Fibroblast of mammary gland (primary cell): Measurements from ENCODE around the gene BBLN.

Experiments
- DNase-seq: peaks from one replicate; pipeline ENCODE4 v3.0.0-alpha.2; 2010; ENCODE audit warnings: low read depth
- H3K4me3 ChIP-seq: 2 replicates; pipeline ENCODE4 v1.5.1; 2011; ENCODE audit warnings: low read depth, mild to moderate bottlenecking, low read length, moderate library complexity; ENCODE audit not compliant: control insufficient read depth
- CTCF ChIP-seq: conservative IDR thresholded peaks from 2 replicates; pipeline ENCODE4 v1.5.1; 2011; ENCODE audit warnings: low read depth, low read length, inconsistent platforms; ENCODE audit not compliant: control insufficient read depth, insufficient read depth

BBLN gene

GRCh38 chr9:128116104-128117083 lies 43.7 kb upstream of the BBLN start:
- no peak for TF ChIP-seq CTCF
- no peak for DNase-seq
- no peak overlapping the region for H3K4me3 ChIP-seq

- peak; percentile 84 for DNase-seq
- no peak overlapping the region for H3K4me3 ChIP-seq
- TF ChIP-seq CTCF: peak; percentile 100
These were observed 42.2 kb upstream of the BBLN start for GRCh38 chr9:128117613-128118471.

GRCh38 chr9:128118472-128118857 lies 41.6 kb upstream of the BBLN start:
- H3K4me3 ChIP-seq: no peak overlapping the region
- TF ChIP-seq CTCF: no peak
- no peak for DNase-seq

GRCh38 chr9:128118971-128119665 lies 40.9 kb upstream of the BBLN start:
- H3K4me3 ChIP-seq: no peak overlapping the region
- TF ChIP-seq CTCF: no peak
- DNase-seq: no peak

GRCh38 chr9:128120061-128120740 lies 39.9 kb upstream of the BBLN start:
- no peak overlapping the region for H3K4me3 ChIP-seq
- no peak for DNase-seq
- no peak for TF ChIP-seq CTCF

GRCh38 chr9:128120741-128121465 lies 39.2 kb upstream of the BBLN start:
- TF ChIP-seq CTCF: no peak
- no peak overlapping the region for H3K4me3 ChIP-seq
- DNase-seq: no peak
